Activated CD8-positive, alpha-beta T cell treated with anti-CD3 and anti-CD28 coated beads for 36 hours (primary cell): ENCODE results near the gene FAM171A2. TPM values are rescaled to one million over a fixed set of nuclear protein-coding genes. Genes with fewer than 3 reads are reported as not detected.

Source experiments
- ATAC-seq: fragments of 200-7000 bp; cut with Tn5 transposase; one replicate; pipeline ENCODE4 v1.10.0; 2021; ENCODE audit warnings: mild to moderate bottlenecking, moderate library complexity
- CTCF ChIA-PET: fragments of 350-600 bp; sonication (Branson Sonifier 250); formaldehyde crosslinking; loops from one replicate; lab custom pipeline; 2021; ENCODE audit warnings: antibody characterized with exemption; lab: Charles Lee
- POLR2A ChIA-PET: fragments of 350-600 bp; sonication (Branson Sonifier 250); formaldehyde crosslinking; loops from one replicate; lab custom pipeline; 2021; ENCODE audit warnings: antibody characterized with exemption; lab: Charles Lee
- DNase-seq: peaks from one replicate; pipeline ENCODE4 v3.0.0-alpha.2; 2020
- H3K27ac Mint-ChIP-seq: one replicate; pipeline ENCODE4 v1.8.0; 2021; ENCODE audit warnings: mild to moderate bottlenecking, mixed read lengths
- H3K27me3 Mint-ChIP-seq: one replicate; pipeline ENCODE4 v1.8.0; 2021; ENCODE audit warnings: mixed read lengths
- H3K36me3 Mint-ChIP-seq: one replicate; pipeline ENCODE4 v1.8.0; 2021; ENCODE audit warnings: low read depth, mixed read lengths
- H3K4me1 Mint-ChIP-seq: one replicate; pipeline ENCODE4 v1.8.0; 2021; ENCODE audit warnings: low read depth, mixed read lengths
- H3K4me3 Mint-ChIP-seq: one replicate; pipeline ENCODE4 v1.8.0; 2021; ENCODE audit warnings: mild to moderate bottlenecking, moderate library complexity, mixed read lengths
- H3K9me3 Mint-ChIP-seq: one replicate; pipeline ENCODE4 v1.8.0; 2021; ENCODE audit warnings: mixed read lengths
- intact Hi-C: fragments of 100-400 bp; cut with micrococcal nuclease; formaldehyde crosslinking; loops from one replicate; pipeline ENCODE4 v1.10.0; 2022
- total RNA-seq, 2 experiments: library from RNA; stranded (reverse); gene quantifications; one replicate each; pipeline ENCODE4 v1.2.3, GENCODE V29; 2021
- TF ChIP-seq, protein P1 (sequence below): fragments of 200-600 bp; IDR thresholded peaks from one replicate; pipeline ENCODE4 v1.8.0; 2022; ENCODE audit warnings: antibody characterized with exemption, mild to moderate bottlenecking

FAM171A2 gene
- total RNA-seq, 2 experiments from 2014 or later, result 0.43 to 0.78 TPM

DNA sequence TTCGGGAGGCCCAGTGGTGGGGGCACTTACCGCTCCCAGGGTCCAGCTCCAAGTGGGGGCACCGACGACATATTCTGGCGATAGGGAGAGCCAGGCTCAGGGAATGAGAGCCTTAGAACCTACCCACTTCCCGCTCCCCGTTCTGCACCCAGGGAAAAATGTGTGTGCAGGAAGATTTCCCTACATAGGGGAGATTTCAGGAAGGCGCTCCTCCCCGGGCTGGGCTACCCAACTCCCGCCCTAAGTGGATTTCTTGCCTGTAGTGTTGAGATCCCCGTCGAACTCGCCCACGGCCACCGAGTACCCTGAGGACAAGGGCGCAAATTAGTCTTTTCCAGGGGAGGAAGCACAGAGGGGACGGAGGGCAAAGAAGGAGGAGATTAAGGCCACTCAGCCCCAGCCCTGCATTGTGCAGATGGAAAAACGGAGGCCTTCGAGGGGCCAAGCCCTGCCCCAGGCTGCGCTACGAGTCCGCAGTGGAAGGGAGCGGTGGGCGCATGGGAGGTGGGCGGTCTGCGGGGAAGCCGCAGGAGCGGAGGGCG lies 20.7 kb upstream of the FAM171A2 start:
- Mint-ChIP-seq H3K36me3 (no peaks in the 10 kb centered on the region), H3K4me3 (peak overlapping the region; percentile 71)
- no peak for ATAC-seq

DNA sequence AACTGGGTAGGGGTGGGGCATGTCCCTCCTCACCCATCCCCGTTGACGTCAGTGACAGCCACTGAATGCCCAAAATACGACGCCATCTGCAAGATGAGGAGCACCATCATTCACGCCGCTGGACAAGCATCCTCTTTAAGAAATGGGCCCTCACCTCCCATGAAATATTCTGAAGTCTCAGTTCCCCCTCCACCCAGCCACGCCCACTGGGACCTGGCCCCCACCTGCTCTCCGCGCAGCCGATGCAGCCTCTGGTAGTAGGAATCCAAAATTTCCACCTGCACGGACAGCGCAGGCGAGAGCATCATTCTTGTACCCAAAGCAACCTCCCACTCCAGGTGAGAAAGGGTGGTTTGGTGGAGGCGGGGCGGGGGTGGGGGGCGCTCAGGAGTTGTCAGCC lies 20.2 kb upstream of the FAM171A2 start:
- Mint-ChIP-seq H3K36me3 (no peaks in the 10 kb centered on the region), H3K27me3 (peaks cover 20% of the 10 kb centered on the region), H3K27ac (no peak overlapping the region), H3K4me3 (no peak overlapping the region), H3K4me1 (peaks cover 11% of the 10 kb centered on the region), H3K9me3 (no peaks in the 10 kb centered on the region)
- CTCF ChIA-PET, result interaction anchor here (2.7 kb wide), 1 partner anchor 17 kb away, joined by 7 read pairs; no protein-coding TSS in a partner anchor
- POLR2A ChIA-PET, result no interaction called here
- TF ChIP-seq, protein P1, sequence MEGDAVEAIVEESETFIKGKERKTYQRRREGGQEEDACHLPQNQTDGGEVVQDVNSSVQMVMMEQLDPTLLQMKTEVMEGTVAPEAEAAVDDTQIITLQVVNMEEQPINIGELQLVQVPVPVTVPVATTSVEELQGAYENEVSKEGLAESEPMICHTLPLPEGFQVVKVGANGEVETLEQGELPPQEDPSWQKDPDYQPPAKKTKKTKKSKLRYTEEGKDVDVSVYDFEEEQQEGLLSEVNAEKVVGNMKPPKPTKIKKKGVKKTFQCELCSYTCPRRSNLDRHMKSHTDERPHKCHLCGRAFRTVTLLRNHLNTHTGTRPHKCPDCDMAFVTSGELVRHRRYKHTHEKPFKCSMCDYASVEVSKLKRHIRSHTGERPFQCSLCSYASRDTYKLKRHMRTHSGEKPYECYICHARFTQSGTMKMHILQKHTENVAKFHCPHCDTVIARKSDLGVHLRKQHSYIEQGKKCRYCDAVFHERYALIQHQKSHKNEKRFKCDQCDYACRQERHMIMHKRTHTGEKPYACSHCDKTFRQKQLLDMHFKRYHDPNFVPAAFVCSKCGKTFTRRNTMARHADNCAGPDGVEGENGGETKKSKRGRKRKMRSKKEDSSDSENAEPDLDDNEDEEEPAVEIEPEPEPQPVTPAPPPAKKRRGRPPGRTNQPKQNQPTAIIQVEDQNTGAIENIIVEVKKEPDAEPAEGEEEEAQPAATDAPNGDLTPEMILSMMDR, result no peak
- DNase-seq (no peak), ATAC-seq (no peak)
- intact Hi-C loops, result no loop called here

More for the DNA sequence above, 20.7 kb upstream of the FAM171A2 start:
- CTCF ChIA-PET, result interaction anchor here (0.9 to 2.7 kb wide), 3 partner anchors 16 to 33 kb away, joined by 3 to 7 read pairs (median 3); no protein-coding TSS in a partner anchor
- H3K27ac Mint-ChIP-seq, result no peak overlapping the region
- peaks cover 11% of the 10 kb centered on the region for H3K4me1 Mint-ChIP-seq
- intact Hi-C loops, result no loop called here
- peaks cover 21% of the 10 kb centered on the region for H3K27me3 Mint-ChIP-seq
- no peak for DNase-seq
- POLR2A ChIA-PET, result interaction anchor here (0.6 to 1.1 kb wide), 2 partner anchors 31 to 161 kb away, joined by 3 to 5 read pairs; no protein-coding TSS in a partner anchor
- no peaks in the 10 kb centered on the region for H3K9me3 Mint-ChIP-seq
- TF ChIP-seq, protein P1, result no peak

DNA sequence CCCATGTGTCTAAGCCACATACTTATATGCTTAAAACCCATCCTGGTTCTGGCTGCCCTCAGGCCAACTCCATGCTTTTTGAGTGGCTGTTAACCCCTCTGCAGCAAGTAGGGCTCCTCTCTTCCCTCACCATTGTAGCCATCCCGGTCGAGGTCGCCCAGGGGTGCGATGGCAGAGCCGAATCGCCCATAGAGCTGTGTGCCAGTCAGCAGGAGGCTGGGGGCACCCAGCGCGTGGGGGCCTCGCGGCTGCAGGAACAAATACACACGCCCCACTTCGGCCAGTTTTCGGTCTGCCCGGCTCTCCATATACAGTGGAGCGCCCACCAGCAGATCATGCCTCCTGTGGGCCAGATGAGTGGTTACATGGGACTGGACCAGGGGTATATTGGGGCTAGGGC lies 19.7 kb upstream of the FAM171A2 start:
- ChIA-PET CTCF (interaction anchor here (1.4 to 2.7 kb wide), 3 partner anchors 17 to 32 kb away, joined by 4 to 7 read pairs (median 4); no protein-coding TSS in a partner anchor), POLR2A (no interaction called here)
- H3K27ac Mint-ChIP-seq, result no peak overlapping the region
- no peak for ATAC-seq
- H3K9me3 Mint-ChIP-seq, result no peaks in the 10 kb centered on the region
- peaks cover 11% of the 10 kb centered on the region for H3K4me1 Mint-ChIP-seq
- intact Hi-C loops, result no loop called here
- no peak overlapping the region for H3K4me3 Mint-ChIP-seq
- H3K27me3 Mint-ChIP-seq, result peaks cover 21% of the 10 kb centered on the region
- no peaks in the 10 kb centered on the region for H3K36me3 Mint-ChIP-seq
- TF ChIP-seq, protein P1, result no peak
- DNase-seq, result no peak

DNA sequence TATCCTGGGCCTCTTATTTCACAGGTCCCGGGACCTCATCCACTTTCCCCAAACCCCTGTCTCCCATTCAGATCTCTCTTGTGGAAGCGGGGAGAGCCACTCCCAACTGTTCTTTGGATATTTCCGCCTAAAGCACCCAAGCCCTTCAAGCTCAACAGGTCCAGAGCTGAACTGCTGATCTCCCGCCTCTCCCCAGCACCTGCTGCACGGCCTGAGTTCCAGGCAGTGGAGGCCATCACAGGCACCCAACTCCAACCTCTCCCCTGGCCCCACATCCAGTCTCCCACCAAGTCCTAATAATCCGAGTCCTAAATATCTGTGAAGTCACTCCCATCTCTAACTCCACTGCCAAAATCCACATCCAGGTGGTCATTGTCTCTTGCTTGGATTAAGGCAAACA lies 19.3 kb upstream of the FAM171A2 start:
- Mint-ChIP-seq H3K9me3 (no peaks in the 10 kb centered on the region), H3K36me3 (no peaks in the 10 kb centered on the region), H3K4me3 (no peak overlapping the region), H3K4me1 (peaks cover 11% of the 10 kb centered on the region), H3K27ac (no peak overlapping the region), H3K27me3 (peaks cover 19% of the 10 kb centered on the region)
- intact Hi-C loops, result no loop called here
- no peak for ATAC-seq
- TF ChIP-seq, protein P1, result no peak
- ChIA-PET POLR2A (interaction anchor here (1.1 kb wide), 1 partner anchor 11 kb away, joined by 3 read pairs; no protein-coding TSS in a partner anchor), CTCF (interaction anchor here (1.4 to 1.9 kb wide), 2 partner anchors 28 to 32 kb away, joined by 4 read pairs; no protein-coding TSS in a partner anchor)
- no peak for DNase-seq

DNA sequence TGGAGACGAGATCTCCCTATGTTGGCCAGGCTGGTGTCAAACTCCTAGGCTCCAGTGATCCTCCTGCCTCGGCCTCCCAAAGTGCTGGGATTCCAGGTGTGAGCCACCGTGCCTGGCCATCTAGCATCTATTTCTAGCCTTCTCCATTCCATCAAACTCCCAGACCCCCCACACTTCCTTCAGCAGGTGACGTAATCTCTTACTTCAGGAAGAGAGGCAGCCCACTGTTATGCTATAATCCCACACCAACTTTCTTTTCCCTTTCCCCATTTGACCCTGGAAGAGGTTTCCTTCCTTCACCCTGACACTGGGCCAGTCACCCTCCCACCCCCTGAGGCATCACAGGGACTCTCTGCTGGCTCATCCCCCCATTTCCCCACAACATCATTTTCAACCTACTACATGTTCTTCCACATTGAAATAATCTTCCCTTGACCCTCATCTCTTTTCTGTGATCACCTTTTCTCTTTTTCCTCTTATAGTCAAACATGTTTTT lies 18.2 kb upstream of the FAM171A2 start:
- DNase-seq (no peak), ATAC-seq (no peak)
- ChIA-PET CTCF (interaction anchor here (0.6 to 1.9 kb wide), 3 partner anchors 18 to 31 kb away, joined by 3 to 4 read pairs (median 4); no protein-coding TSS in a partner anchor), POLR2A (interaction anchor here (1.1 kb wide), 1 partner anchor 10 kb away, joined by 3 read pairs; no protein-coding TSS in a partner anchor)
- TF ChIP-seq, protein P1, result no peak
- Mint-ChIP-seq H3K36me3 (no peaks in the 10 kb centered on the region), H3K4me3 (no peak overlapping the region), H3K4me1 (peaks cover 11% of the 10 kb centered on the region), H3K27me3 (peaks cover 17% of the 10 kb centered on the region), H3K27ac (no peak overlapping the region), H3K9me3 (no peaks in the 10 kb centered on the region)
- intact Hi-C loops, result no loop called here
